Fibroblast of pulmonary artery (primary cell): ENCODE results near the gene IGLL1.
"Not testable (repeated sequence)": the region's sequence is repeated elsewhere in the genome, so short reads cannot be mapped to it uniquely, and the experiment has no call there.

Experiments
- DNase-seq: peaks from one replicate; pipeline ENCODE4 v3.0.0-alpha.2; 2010; ENCODE audit warnings: low read depth
- H3K4me3 ChIP-seq: replicated peaks from 2 replicates; pipeline ENCODE4 v1.5.1; 2011; ENCODE audit warnings: low read depth, mild to moderate bottlenecking, control low read depth, low read length, moderate library complexity
- CTCF ChIP-seq: IDR thresholded peaks from 2 replicates; pipeline ENCODE4 v1.5.1; 2011; ENCODE audit warnings: mild to moderate bottlenecking, control low read depth, low read length, inconsistent platforms; ENCODE audit errors: missing control alignments

IGLL1 gene

GRCh38 chr22:23536821-23537345 lies 43.2 kb downstream of the IGLL1 start:
- DNase-seq, result no peak
- TF ChIP-seq CTCF, result no peak
- H3K4me3 ChIP-seq, result no peak overlapping the region

GRCh38 chr22:23535790-23536661 lies 44.1 kb downstream of the IGLL1 start:
- DNase-seq, H3K4me3 ChIP-seq: not testable (repeated sequence)

GRCh38 chr22:23534851-23535717 lies 45.0 kb downstream of the IGLL1 start:
- no peak overlapping the region for H3K4me3 ChIP-seq
- DNase-seq, result no peak
- no peak for TF ChIP-seq CTCF

- no peak overlapping the region for H3K4me3 ChIP-seq
- no peak for TF ChIP-seq CTCF
- peak; percentile 19 for DNase-seq
Observed at GRCh38 chr22:23534201-23534850, 45.8 kb downstream of the IGLL1 start.

- DNase-seq, result peak; percentile 48
- TF ChIP-seq CTCF, result no peak
- no peak overlapping the region for H3K4me3 ChIP-seq
Observed at GRCh38 chr22:23533771-23534191, 46.3 kb downstream of the IGLL1 start.

- H3K4me3 ChIP-seq, result no peak overlapping the region
- peak; percentile 46 for TF ChIP-seq CTCF
- peak; percentile 46 for DNase-seq
Observed at GRCh38 chr22:23533328-23533762, 46.7 kb downstream of the IGLL1 start.
